Activated T-cell treated with anti-CD3 and anti-CD28 coated beads, Interleukin-2, amount 50 U/mL, for 4 hours (primary cell): ENCODE results near the gene TBC1D4. TPM values are rescaled to one million over a fixed set of nuclear protein-coding genes. Genes with fewer than 3 reads are reported as not detected.
"Not testable (repeated sequence)": the region's sequence is repeated elsewhere in the genome, so short reads cannot be mapped to it uniquely, and the experiment has no call there.

Experiments
- ATAC-seq, 2 donors: fragments of 200-7000 bp; cut with Tn5 transposase; one replicate each; pipeline ENCODE4 v1.10.0; 2021
- DNase-seq: peaks from one replicate; pipeline ENCODE4 v3.0.0-alpha.2; 2020
- H3K27me3 Mint-ChIP-seq: one replicate; pipeline ENCODE4 v1.8.0; 2021; ENCODE audit warnings: low read depth, mixed read lengths
- H3K36me3 Mint-ChIP-seq: one replicate; pipeline ENCODE4 v1.8.0; 2022; ENCODE audit warnings: mixed read lengths; ENCODE audit not compliant: insufficient read depth
- H3K4me1 Mint-ChIP-seq: one replicate; pipeline ENCODE4 v1.8.0; 2021; ENCODE audit warnings: low read depth, mixed read lengths
- H3K4me3 Mint-ChIP-seq: one replicate; pipeline ENCODE4 v1.8.0; 2021; ENCODE audit warnings: mild to moderate bottlenecking, moderate library complexity, mixed read lengths
- H3K9me3 Mint-ChIP-seq: one replicate; pipeline ENCODE4 v1.8.0; 2021; ENCODE audit warnings: mixed read lengths
- total RNA-seq, 3 donors: library from RNA; stranded (reverse); gene quantifications; one replicate each; pipeline ENCODE4 v1.2.1, GENCODE V29; 2021

TBC1D4 gene
- total RNA-seq, 3 donors from 2014 or later = 25.1 to 35.1 (median 30.0) TPM

- peak overlapping the region; percentile 42 for H3K4me3 Mint-ChIP-seq
These were observed 115.3 kb downstream of the TBC1D4 start for GRCh38 chr13:75366380-75367280.

GRCh38 chr13:75365724-75366173 is 116.2 kb downstream of the TBC1D4 start:
- H3K4me1 Mint-ChIP-seq = peaks cover 29% of the 10 kb centered on the region
- no peaks in the 10 kb centered on the region for H3K9me3 Mint-ChIP-seq
- no peak for DNase-seq
- H3K36me3 Mint-ChIP-seq = no peaks in the 10 kb centered on the region
- peak overlapping the region; percentile 42 for H3K4me3 Mint-ChIP-seq
- ATAC-seq = peak; percentile 97 to 98
- H3K27me3 Mint-ChIP-seq = peaks cover 5% of the 10 kb centered on the region

More at GRCh38 chr13:75366380-75367280, 115.3 kb downstream of the TBC1D4 start:
- peaks cover 29% of the 10 kb centered on the region for H3K4me1 Mint-ChIP-seq
- peaks cover 5% of the 10 kb centered on the region for H3K27me3 Mint-ChIP-seq
- no peaks in the 10 kb centered on the region for H3K9me3 Mint-ChIP-seq
- no peak for DNase-seq
- H3K36me3 Mint-ChIP-seq = no peaks in the 10 kb centered on the region
- ATAC-seq = no peak

DNA sequence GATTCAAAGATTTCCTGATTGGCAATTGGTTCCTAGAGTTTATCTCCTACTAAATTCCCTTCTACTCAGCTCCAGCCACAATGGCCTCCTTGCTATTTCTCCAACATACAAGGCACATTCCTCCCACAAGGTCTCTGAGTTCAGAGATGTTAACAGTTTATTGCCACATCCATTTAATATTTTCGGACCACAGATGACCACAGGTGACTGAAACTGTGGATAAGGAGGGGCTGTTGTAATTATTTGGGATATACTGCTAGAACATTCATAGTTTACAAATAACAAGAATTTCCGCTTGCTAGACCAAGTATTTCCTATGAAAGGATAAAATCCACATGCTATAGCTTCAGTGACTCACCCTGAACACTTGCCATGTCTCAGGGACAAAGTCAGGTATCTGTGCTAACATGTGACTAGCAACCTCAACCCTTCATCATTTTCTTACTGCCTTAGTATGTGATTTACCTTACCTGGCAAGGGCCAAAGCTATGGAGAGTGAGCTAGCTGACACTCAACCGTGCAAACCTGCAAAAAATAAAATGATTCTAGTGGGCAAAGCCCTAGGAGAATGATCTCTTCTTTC is 117.7 kb downstream of the TBC1D4 start:
- ATAC-seq (no peak), DNase-seq (no peak)
- Mint-ChIP-seq H3K36me3 (no peaks in the 10 kb centered on the region), H3K9me3 (no peaks in the 10 kb centered on the region), H3K27me3 (peaks cover 5% of the 10 kb centered on the region), H3K4me3 (no peak overlapping the region), H3K4me1 (peaks cover 29% of the 10 kb centered on the region)

GRCh38 chr13:75363371-75363770 is 118.6 kb downstream of the TBC1D4 start:
- ATAC-seq = no peak
- peaks cover 29% of the 10 kb centered on the region for H3K4me1 Mint-ChIP-seq
- H3K4me3 Mint-ChIP-seq = no peak overlapping the region
- H3K36me3 Mint-ChIP-seq = no peaks in the 10 kb centered on the region
- peaks cover 3% of the 10 kb centered on the region for H3K27me3 Mint-ChIP-seq
- no peaks in the 10 kb centered on the region for H3K9me3 Mint-ChIP-seq
- DNase-seq = no peak

- Mint-ChIP-seq H3K4me1 (peaks cover 33% of the 10 kb centered on the region), H3K36me3 (no peaks in the 10 kb centered on the region)
- ATAC-seq = no peak
These were observed 119.9 kb downstream of the TBC1D4 start for GRCh38 chr13:75362026-75362425.

DNA sequence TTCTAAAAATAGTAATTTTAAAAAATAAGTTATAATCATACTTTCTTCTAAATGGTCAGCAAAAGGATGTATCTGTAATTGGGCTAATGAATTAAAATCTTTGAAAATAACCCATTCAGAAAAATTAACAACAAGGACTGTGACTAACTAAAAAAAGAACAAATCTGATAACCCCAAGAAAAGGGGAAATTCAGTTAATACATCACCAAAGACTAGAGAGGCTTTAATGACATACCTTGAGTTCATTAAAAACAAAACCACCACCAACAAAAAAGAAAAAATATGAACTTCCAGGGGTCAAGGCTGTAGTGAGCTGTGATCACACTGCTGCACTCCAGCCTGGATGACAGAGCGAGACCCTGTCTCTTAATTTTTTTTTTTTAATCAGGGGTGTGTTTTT is 121.8 kb downstream of the TBC1D4 start:
- DNase-seq (no peak), ATAC-seq (no peak)
- H3K27me3 Mint-ChIP-seq = no peaks in the 10 kb centered on the region
- no peaks in the 10 kb centered on the region for H3K9me3 Mint-ChIP-seq
- no peak overlapping the region for H3K4me3 Mint-ChIP-seq
- no peaks in the 10 kb centered on the region for H3K36me3 Mint-ChIP-seq
- H3K4me1 Mint-ChIP-seq = peaks cover 18% of the 10 kb centered on the region

More at GRCh38 chr13:75362026-75362425, 119.9 kb downstream of the TBC1D4 start:
- H3K27me3 Mint-ChIP-seq = peaks cover 3% of the 10 kb centered on the region
- H3K9me3 Mint-ChIP-seq = no peaks in the 10 kb centered on the region
- H3K4me3 Mint-ChIP-seq = no peak overlapping the region
- DNase-seq = no peak

GRCh38 chr13:75359266-75359665 is 122.7 kb downstream of the TBC1D4 start:
- Mint-ChIP-seq H3K9me3 (no peaks in the 10 kb centered on the region), H3K27me3 (no peaks in the 10 kb centered on the region), H3K36me3 (no peaks in the 10 kb centered on the region), H3K4me3 (no peak overlapping the region), H3K4me1 (peaks cover 14% of the 10 kb centered on the region)
- ATAC-seq (no peak), DNase-seq (no peak)

GRCh38 chr13:75357576-75358289 is 124.2 kb downstream of the TBC1D4 start:
- ATAC-seq = peak; percentile 92 to 93
- Mint-ChIP-seq H3K27me3 (no peaks in the 10 kb centered on the region), H3K9me3 (no peaks in the 10 kb centered on the region), H3K4me3 (no peak overlapping the region), H3K36me3 (no peaks in the 10 kb centered on the region), H3K4me1 (peaks cover 4% of the 10 kb centered on the region)
- DNase-seq = peak; percentile 53

- Mint-ChIP-seq H3K36me3 (no peaks in the 10 kb centered on the region), H3K4me1 (peaks cover 4% of the 10 kb centered on the region), H3K27me3 (peaks cover 1% of the 10 kb centered on the region), H3K4me3 (no peak overlapping the region), H3K9me3 (no peaks in the 10 kb centered on the region)
- ATAC-seq (no peak), DNase-seq (no peak)
These were observed 125.5 kb downstream of the TBC1D4 start for GRCh38 chr13:75356421-75356820.

GRCh38 chr13:75355609-75356008 is 126.4 kb downstream of the TBC1D4 start:
- no peak for ATAC-seq

GRCh38 chr13:75353781-75354193 is 128.2 kb downstream of the TBC1D4 start:
- ATAC-seq = peak; percentile 30 to 64
- H3K4me3 Mint-ChIP-seq = no peak overlapping the region

More at GRCh38 chr13:75355609-75356008, 126.4 kb downstream of the TBC1D4 start:
- Mint-ChIP-seq H3K36me3 (no peaks in the 10 kb centered on the region), H3K4me3 (no peak overlapping the region), H3K4me1 (peaks cover 4% of the 10 kb centered on the region), H3K9me3 (no peaks in the 10 kb centered on the region), H3K27me3 (peaks cover 1% of the 10 kb centered on the region)
- no peak for DNase-seq

GRCh38 chr13:75352641-75353327 is 129.2 kb downstream of the TBC1D4 start:
- Mint-ChIP-seq H3K36me3 (no peaks in the 10 kb centered on the region), H3K4me3 (no peak overlapping the region), H3K4me1 (peaks cover 1% of the 10 kb centered on the region), H3K27me3 (peaks cover 1% of the 10 kb centered on the region), H3K9me3 (no peaks in the 10 kb centered on the region)
- ATAC-seq (no peak), DNase-seq (no peak)

More at GRCh38 chr13:75353781-75354193, 128.2 kb downstream of the TBC1D4 start:
- H3K27me3 Mint-ChIP-seq = peaks cover 1% of the 10 kb centered on the region
- DNase-seq = no peak
- no peaks in the 10 kb centered on the region for H3K9me3 Mint-ChIP-seq
- H3K36me3 Mint-ChIP-seq = no peaks in the 10 kb centered on the region
- peaks cover 4% of the 10 kb centered on the region for H3K4me1 Mint-ChIP-seq

- DNase-seq, H3K27me3 Mint-ChIP-seq, H3K9me3 Mint-ChIP-seq, H3K36me3 Mint-ChIP-seq, H3K4me1 Mint-ChIP-seq, ATAC-seq, H3K4me3 Mint-ChIP-seq: not testable (repeated sequence)
These were observed 130.4 kb downstream of the TBC1D4 start for GRCh38 chr13:75351538-75351937.

DNA sequence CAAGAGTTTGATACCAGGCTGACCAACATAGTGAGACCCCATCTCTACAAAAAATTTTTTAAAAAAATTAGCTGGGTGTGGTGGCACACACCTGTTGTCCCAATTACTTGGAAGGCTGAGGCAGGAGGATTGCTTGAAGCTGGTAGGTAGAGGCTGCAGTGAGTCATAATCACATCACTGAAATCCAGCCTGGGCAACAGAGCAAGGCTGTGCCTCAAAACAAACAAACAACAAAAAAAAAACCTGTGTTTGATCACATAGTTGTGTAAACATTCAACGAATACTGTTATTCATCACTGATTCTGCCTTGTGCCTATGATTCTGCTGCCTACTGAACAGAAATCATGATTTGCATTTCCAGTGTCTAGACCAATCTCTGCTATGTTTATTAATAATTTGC is 134.0 kb downstream of the TBC1D4 start:
- Mint-ChIP-seq H3K4me3 (no peak overlapping the region), H3K9me3 (no peaks in the 10 kb centered on the region), H3K36me3 (no peaks in the 10 kb centered on the region), H3K4me1 (no peaks in the 10 kb centered on the region), H3K27me3 (peaks cover 1% of the 10 kb centered on the region)
- ATAC-seq (no peak), DNase-seq (no peak)
